Suprapubic skin (tissue), 4 donors: ENCODE data around the gene FAM89A. TPM values are rescaled to one million over a fixed set of nuclear protein-coding genes. Genes with fewer than 3 reads are reported as not detected.
"Not testable (repeated sequence)": the region's sequence is repeated elsewhere in the genome, so short reads cannot be mapped to it uniquely, and the experiment has no call there.

Experiments used
- DNase-seq, 2 donors: peaks; one replicate each; pipeline ENCODE4 v3.0.0-alpha.2; 2019; ENCODE audit warnings: low spot score in 2 of 2
- H3K27ac ChIP-seq: fragments of 200-600 bp; sonication (generic); one replicate; pipeline ENCODE4 v1.5.1; 2019
- H3K27me3 ChIP-seq: fragments of 200-600 bp; sonication (generic); one replicate; pipeline ENCODE4 v1.5.1; 2019
- H3K36me3 ChIP-seq: fragments of 200-600 bp; sonication (generic); one replicate; pipeline ENCODE4 v1.5.1; 2019
- H3K4me1 ChIP-seq: fragments of 200-600 bp; sonication (generic); one replicate; pipeline ENCODE4 v1.5.1; 2019
- H3K4me3 ChIP-seq: fragments of 200-600 bp; sonication (generic); one replicate; pipeline ENCODE4 v1.5.1; 2019; ENCODE audit warnings: mild to moderate bottlenecking
- H3K9me3 ChIP-seq: fragments of 200-600 bp; sonication (generic); one replicate; pipeline ENCODE4 v1.5.1; 2019
- EP300 ChIP-seq: sonication (generic); formaldehyde crosslinking; IDR thresholded peaks from one replicate; pipeline ENCODE4 v1.6.1; 2017; ENCODE audit warnings: antibody characterized with exemption
- POLR2A ChIP-seq, 2 donors: fragments of 450-650 bp; IDR thresholded peaks; one replicate each; pipeline ENCODE4 v1.6.1; 2017; ENCODE audit warnings: antibody characterized with exemption in 2 of 2, mild to moderate bottlenecking in 2 of 2, moderate library complexity in 2 of 2
- POLR2AphosphoS5 ChIP-seq, 3 donors: sonication (generic); formaldehyde crosslinking; IDR thresholded peaks; one replicate each; pipeline ENCODE4 v1.6.1; 2017; ENCODE audit warnings: antibody characterized with exemption in 3 of 3
- WGBS: methylation state at CpG from one replicate; pipeline ENCODE4 v1.1.5; 2018; 5-methylcytosine and 5-hydroxymethylcytosine counted together
- total RNA-seq, 4 donors: library from RNA; depleted of rRNA; stranded (reverse); fragments of >200 nt; gene quantifications; one replicate each; pipeline ENCODE4 v1.1.0, GENCODE V29; 2016
- TF ChIP-seq, protein P1 (sequence below), 2 donors: fragments of 200-600 bp in 1 of 2; fragments of 450-650 bp in 1 of 2; sonication (generic) in 1 of 2; IDR thresholded peaks; one replicate each; pipeline ENCODE4 v1.5.1; 2016 to 2019; ENCODE audit warnings: antibody characterized with exemption in 2 of 2, mild to moderate bottlenecking in 1 of 2, moderate library complexity in 1 of 2

Gene FAM89A
- total RNA-seq, 4 donors from 2014 or later = 25.5 to 59.8 (median 49.7) TPM

DNA sequence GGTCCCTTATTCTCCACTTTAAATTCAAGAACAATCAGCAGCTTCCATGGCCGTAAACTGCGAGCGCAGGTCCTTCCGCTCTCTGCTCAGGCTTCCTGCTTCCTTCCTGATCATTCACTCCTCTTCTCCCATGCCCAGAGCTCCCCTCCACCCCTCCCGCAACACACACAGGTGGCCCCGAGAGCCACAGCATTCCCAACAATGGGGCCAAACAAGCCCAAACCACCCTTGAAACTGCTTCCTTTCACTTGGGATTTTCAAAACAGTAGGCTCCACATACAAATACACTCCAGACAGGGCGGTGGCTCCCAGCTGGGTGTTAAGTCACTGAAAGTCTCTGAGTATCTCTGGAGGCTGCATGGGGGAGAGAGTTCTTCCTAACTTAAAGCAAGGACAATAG is 11.4 kb downstream of the FAM89A start:
- peak overlapping the region; percentile 1 for H3K4me3 ChIP-seq
- H3K9me3 ChIP-seq = no peaks in the 10 kb centered on the region
- peaks cover 3% of the 10 kb centered on the region for H3K4me1 ChIP-seq
- no peaks in the 10 kb centered on the region for H3K27me3 ChIP-seq
- H3K36me3 ChIP-seq = no peaks in the 10 kb centered on the region
- 82% methylated on average over 7 of the region's 7 CpGs for WGBS
- TF ChIP-seq POLR2AphosphoS5 (IDR thresholded peaks at IDR 0.05) = no peak
- TF ChIP-seq EP300 = no peak
- TF ChIP-seq, protein P1, sequence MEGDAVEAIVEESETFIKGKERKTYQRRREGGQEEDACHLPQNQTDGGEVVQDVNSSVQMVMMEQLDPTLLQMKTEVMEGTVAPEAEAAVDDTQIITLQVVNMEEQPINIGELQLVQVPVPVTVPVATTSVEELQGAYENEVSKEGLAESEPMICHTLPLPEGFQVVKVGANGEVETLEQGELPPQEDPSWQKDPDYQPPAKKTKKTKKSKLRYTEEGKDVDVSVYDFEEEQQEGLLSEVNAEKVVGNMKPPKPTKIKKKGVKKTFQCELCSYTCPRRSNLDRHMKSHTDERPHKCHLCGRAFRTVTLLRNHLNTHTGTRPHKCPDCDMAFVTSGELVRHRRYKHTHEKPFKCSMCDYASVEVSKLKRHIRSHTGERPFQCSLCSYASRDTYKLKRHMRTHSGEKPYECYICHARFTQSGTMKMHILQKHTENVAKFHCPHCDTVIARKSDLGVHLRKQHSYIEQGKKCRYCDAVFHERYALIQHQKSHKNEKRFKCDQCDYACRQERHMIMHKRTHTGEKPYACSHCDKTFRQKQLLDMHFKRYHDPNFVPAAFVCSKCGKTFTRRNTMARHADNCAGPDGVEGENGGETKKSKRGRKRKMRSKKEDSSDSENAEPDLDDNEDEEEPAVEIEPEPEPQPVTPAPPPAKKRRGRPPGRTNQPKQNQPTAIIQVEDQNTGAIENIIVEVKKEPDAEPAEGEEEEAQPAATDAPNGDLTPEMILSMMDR (IDR thresholded peaks at IDR 0.05) = no peak
- no peak overlapping the region for H3K27ac ChIP-seq
- no peak for DNase-seq

DNA sequence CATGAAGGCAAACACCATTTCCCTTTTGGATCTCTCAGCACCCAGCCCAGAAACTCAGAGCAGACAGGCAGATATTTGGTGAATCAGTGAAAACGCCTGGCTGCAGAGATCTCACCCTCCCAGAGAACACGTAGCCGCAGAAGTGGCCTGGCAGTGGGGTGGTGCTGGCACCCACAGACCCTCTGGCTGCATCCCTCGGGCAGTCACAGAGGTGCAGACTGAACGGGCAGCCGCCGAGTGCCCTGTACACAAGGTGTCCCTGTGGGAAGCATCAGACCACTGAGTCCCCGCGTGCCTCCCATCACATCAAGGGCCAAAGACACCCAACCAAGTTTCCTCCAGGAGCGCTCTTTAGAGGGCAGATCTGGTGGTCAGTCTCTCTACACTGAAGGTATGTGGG is 12.1 kb downstream of the FAM89A start:
- DNase-seq = no peak
- H3K4me1 ChIP-seq = peaks cover 3% of the 10 kb centered on the region

DNA sequence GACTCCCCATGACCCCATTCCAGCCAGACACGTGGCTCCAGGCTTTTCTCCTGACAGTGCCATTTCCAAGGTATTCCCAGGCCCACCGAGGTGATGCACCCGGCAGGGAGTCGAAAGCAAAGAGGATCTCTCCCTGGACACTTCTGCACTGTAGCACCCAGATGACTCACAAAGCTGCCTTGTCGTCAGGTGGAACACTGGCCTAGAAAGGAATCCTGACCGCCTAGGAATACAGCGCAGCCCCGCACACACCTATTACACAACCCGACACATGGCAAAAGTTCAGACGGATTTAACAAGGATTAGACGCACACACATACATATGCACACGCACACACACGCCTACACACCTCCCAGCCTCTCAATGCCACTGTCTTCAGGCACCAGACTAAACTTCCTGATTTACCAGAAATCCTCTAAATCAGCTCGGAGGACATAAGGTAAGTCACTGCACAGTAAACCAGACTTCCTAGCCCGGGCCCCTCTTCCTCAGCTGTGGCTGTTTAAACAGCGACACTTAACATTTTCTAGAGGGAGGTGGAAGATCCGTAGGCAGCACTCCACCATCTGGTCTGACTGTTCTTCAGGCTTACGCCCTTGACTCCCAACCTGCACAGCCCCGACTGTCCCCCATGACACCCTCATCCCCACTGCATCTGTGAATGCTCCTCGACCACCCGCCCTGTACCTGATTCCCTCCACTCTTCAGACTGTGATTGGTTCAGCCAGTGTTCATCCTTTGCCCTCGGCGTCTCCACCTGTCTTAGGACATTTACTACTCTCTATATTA is 12.7 kb downstream of the FAM89A start:
- no peak for DNase-seq
- Histone ChIP-seq H3K4me1 (peaks cover 3% of the 10 kb centered on the region), H3K36me3 (no peaks in the 10 kb centered on the region), H3K27ac (no peak overlapping the region), H3K4me3 (no peak overlapping the region), H3K27me3 (no peaks in the 10 kb centered on the region), H3K9me3 (no peaks in the 10 kb centered on the region)
- no peak for TF ChIP-seq POLR2A (IDR thresholded peaks at IDR 0.05)
- WGBS = 69% methylated on average over 23 of the region's 23 CpGs

More for the DNA sequence above, 12.1 kb downstream of the FAM89A start:
- H3K9me3 ChIP-seq = no peaks in the 10 kb centered on the region
- TF ChIP-seq EP300 (no peak), POLR2AphosphoS5 (IDR thresholded peaks at IDR 0.05) (no peak), POLR2A (IDR thresholded peaks at IDR 0.05) (no peak)
- TF ChIP-seq, protein P1 (IDR thresholded peaks at IDR 0.05) = no peak
- no peak overlapping the region for H3K4me3 ChIP-seq
- H3K27ac ChIP-seq = no peak overlapping the region
- WGBS = 98% methylated on average over 4 of the region's 10 CpGs
- H3K36me3 ChIP-seq = no peaks in the 10 kb centered on the region
- H3K27me3 ChIP-seq = no peaks in the 10 kb centered on the region

DNA sequence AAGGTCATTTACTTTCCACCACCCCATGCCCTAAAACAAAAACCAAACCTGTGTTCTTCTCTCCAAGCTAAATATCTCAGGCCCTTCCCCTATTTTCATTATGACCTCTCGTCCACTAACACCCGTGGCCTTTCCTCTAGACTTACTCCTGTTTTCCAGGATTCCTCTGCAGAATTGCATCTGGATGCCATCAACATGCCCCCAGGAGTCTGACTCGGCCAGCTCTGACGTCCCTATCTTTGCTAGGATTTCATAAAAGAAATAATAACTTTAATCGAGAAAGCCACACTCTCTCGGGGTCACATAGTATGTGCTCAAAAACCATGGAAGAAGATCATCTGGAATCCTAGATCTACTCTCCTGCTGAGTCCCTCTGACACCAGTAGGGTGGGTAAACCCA is 13.5 kb downstream of the FAM89A start:
- Histone ChIP-seq H3K36me3 (no peaks in the 10 kb centered on the region), H3K9me3 (no peaks in the 10 kb centered on the region), H3K27ac (no peak overlapping the region), H3K27me3 (no peaks in the 10 kb centered on the region), H3K4me3 (no peak overlapping the region), H3K4me1 (peaks cover 3% of the 10 kb centered on the region)
- 76% methylated on average over 6 of the region's 6 CpGs for WGBS
- TF ChIP-seq, protein P1 (IDR thresholded peaks at IDR 0.05) = no peak
- TF ChIP-seq POLR2A (IDR thresholded peaks at IDR 0.05) = no peak
- no peak for TF ChIP-seq POLR2AphosphoS5 (IDR thresholded peaks at IDR 0.05)
- no peak for TF ChIP-seq EP300
- DNase-seq = no peak

DNA sequence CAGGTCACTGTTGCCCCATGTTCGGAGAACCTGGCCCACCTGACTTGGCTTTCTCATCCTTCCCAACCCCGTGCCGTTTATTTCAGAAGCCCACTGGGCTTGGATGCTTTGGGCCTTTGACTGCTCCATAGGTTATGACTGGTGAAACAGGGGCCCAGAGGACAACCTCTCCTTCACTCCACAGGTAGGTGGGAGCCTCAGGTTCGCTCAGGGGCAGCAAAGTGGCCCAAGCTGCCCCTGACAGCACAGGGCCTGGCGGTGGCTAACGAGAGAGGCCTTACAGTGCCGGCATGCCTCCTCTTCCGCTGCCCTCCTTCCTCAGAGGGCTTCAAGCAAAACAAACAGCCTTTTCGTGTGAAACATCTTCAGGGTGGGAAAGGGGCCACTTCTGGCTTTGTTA is 16.9 kb downstream of the FAM89A start:
- TF ChIP-seq, protein P1 (IDR thresholded peaks at IDR 0.05) = no peak
- no peak for TF ChIP-seq POLR2AphosphoS5 (IDR thresholded peaks at IDR 0.05)
- TF ChIP-seq POLR2A (IDR thresholded peaks at IDR 0.05) = no peak
- TF ChIP-seq EP300 = no peak
- DNase-seq = no peak
- Histone ChIP-seq H3K4me1 (peaks cover 8% of the 10 kb centered on the region), H3K36me3 (no peaks in the 10 kb centered on the region), H3K27ac (no peak overlapping the region), H3K27me3 (no peaks in the 10 kb centered on the region), H3K4me3 (no peak overlapping the region), H3K9me3 (no peaks in the 10 kb centered on the region)
- WGBS = 93% methylated on average over 9 of the region's 9 CpGs

DNA sequence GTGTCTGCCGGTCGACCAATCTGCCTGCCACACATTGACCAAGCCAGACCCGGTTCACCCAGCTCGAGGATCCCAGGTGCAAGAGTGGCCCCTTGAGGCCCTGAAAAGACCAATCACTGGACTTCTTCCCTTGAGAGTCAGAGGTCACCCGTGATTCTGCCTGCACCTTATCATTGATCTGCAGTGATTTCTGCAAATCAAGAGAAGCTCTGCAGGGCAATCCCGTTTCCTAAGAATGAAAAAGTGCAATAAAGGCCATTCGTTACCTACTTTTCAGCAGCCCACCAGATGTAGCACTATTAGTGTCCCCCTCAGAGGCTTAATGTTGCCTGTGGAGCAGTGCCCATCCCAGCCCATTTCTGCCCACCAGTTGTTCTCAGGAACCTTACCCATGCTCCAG is 17.5 kb downstream of the FAM89A start:
- H3K36me3 ChIP-seq, H3K27ac ChIP-seq, H3K9me3 ChIP-seq, H3K4me1 ChIP-seq, H3K27me3 ChIP-seq, H3K4me3 ChIP-seq, DNase-seq: not testable (repeated sequence)
- 92% methylated on average over 7 of the region's 7 CpGs for WGBS
